Suprapubic skin (tissue), 4 donors: Measurements from ENCODE around the gene CRX.

Experiments
- POLR2A ChIP-seq, 2 donors: fragments of 450-650 bp; IDR thresholded peaks; one replicate each; pipeline ENCODE4 v1.6.1; 2017; ENCODE audit warnings: antibody characterized with exemption in 2 of 2, mild to moderate bottlenecking in 2 of 2, moderate library complexity in 2 of 2
- POLR2AphosphoS5 ChIP-seq, 3 donors: sonication (generic); formaldehyde crosslinking; IDR thresholded peaks; one replicate each; pipeline ENCODE4 v1.6.1; 2017; ENCODE audit warnings: antibody characterized with exemption in 3 of 3
- TF ChIP-seq, protein P1 (sequence below), 2 donors: fragments of 200-600 bp in 1 of 2; fragments of 450-650 bp in 1 of 2; sonication (generic) in 1 of 2; IDR thresholded peaks; one replicate each; pipeline ENCODE4 v1.5.1; 2016 to 2019; ENCODE audit warnings: antibody characterized with exemption in 2 of 2, mild to moderate bottlenecking in 1 of 2, moderate library complexity in 1 of 2

DNA sequence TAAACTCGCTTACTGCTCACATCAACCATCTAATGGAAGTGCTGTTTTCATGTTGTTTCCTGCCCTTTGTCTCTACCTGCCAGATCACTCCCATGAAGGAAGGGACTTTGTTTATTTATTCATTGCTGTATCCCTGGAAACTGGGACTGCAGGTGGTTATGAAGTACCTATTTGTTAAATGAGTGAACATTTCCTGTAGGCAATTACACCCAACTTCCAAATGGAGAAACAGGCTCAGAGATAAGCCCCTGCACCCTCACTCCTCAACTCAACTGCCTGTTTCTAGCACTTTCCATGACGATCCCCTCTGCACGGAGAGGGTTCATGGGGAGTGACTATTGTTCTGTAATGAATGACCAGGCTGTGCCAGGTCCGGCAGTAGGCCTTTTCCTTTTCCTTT, 45.2 kb upstream of the CRX start:
- TF ChIP-seq, protein P1, sequence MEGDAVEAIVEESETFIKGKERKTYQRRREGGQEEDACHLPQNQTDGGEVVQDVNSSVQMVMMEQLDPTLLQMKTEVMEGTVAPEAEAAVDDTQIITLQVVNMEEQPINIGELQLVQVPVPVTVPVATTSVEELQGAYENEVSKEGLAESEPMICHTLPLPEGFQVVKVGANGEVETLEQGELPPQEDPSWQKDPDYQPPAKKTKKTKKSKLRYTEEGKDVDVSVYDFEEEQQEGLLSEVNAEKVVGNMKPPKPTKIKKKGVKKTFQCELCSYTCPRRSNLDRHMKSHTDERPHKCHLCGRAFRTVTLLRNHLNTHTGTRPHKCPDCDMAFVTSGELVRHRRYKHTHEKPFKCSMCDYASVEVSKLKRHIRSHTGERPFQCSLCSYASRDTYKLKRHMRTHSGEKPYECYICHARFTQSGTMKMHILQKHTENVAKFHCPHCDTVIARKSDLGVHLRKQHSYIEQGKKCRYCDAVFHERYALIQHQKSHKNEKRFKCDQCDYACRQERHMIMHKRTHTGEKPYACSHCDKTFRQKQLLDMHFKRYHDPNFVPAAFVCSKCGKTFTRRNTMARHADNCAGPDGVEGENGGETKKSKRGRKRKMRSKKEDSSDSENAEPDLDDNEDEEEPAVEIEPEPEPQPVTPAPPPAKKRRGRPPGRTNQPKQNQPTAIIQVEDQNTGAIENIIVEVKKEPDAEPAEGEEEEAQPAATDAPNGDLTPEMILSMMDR (IDR thresholded peaks at IDR 0.05) = no peak
- TF ChIP-seq POLR2AphosphoS5 (IDR thresholded peaks at IDR 0.05) = no peak
- TF ChIP-seq POLR2A (IDR thresholded peaks at IDR 0.05) = no peak
